C4-2B (cell line): ENCODE data around the gene SERPINE3.

Experiments used
- CTCF ChIP-seq: fragments of 450-650 bp; conservative IDR thresholded peaks from 2 replicates; pipeline ENCODE4 v1.5.1; 2017; ENCODE audit warnings: mild to moderate bottlenecking
- ZFX ChIP-seq: fragments of 450-650 bp; IDR thresholded peaks from 2 replicates; pipeline ENCODE4 v1.6.1; 2017

DNA sequence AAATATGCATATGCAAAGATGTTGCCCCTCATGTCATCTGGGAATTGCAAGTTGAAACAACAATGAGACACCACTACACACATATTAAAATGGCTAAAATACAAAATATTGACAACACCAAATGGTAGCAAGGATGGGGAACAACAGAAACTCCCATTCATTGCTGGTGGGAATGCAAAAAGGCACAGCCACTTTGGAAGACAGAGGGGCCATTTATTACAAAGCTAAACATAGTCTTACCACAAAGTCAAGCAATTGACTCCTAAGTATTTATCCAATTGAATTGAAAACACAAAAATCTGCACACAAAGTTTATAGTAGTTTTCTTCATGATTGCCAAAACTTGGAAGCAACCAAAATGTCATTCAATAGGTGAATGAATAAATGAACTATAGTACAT is 6.1 kb upstream of the SERPINE3 start:
- TF ChIP-seq CTCF (no peak), ZFX (no peak)
